ENCODE results near the gene CEP20.

DNA sequence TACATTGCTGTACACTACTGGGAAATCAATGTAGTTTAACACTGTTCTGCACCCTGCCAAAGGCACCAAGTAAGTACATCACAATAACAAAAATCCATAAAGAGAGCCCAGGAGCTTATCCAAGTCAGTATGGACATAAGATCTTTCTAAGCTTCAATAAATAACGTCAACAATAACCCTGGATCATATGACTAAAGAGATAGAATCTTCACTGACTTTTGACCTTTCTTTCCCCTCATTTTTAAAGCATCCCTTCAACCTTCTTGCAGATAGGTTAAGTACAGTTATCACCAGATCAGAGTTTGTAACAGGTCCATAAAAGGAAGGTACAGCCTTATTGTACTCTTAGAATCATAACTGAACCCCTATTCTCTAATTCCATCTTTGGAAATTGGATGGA lies 2.3 kb downstream of the CEP20 start:
- TF ChIP-seq ZNF274 (IDR thresholded peaks at IDR 0.05; ENCODE audit: insufficient read depth, insufficient read length) (no peak), STAT1 (conservative IDR thresholded peaks at IDR 0.05) (no peak), NR2C2 (IDR thresholded peaks at IDR 0.05; ENCODE audit: borderline replicate concordance, control insufficient read depth, insufficient read length, low read depth) (no peak)
- TF ChIP-seq, protein P1, sequence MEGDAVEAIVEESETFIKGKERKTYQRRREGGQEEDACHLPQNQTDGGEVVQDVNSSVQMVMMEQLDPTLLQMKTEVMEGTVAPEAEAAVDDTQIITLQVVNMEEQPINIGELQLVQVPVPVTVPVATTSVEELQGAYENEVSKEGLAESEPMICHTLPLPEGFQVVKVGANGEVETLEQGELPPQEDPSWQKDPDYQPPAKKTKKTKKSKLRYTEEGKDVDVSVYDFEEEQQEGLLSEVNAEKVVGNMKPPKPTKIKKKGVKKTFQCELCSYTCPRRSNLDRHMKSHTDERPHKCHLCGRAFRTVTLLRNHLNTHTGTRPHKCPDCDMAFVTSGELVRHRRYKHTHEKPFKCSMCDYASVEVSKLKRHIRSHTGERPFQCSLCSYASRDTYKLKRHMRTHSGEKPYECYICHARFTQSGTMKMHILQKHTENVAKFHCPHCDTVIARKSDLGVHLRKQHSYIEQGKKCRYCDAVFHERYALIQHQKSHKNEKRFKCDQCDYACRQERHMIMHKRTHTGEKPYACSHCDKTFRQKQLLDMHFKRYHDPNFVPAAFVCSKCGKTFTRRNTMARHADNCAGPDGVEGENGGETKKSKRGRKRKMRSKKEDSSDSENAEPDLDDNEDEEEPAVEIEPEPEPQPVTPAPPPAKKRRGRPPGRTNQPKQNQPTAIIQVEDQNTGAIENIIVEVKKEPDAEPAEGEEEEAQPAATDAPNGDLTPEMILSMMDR (IDR thresholded peaks at IDR 0.05 in 2 of 3, conservative IDR thresholded peaks at IDR 0.05 in 1 of 3; ENCODE audit: control insufficient read depth in 2 of 3, extremely low read depth in 1 of 3, insufficient read depth in 1 of 3, low read depth in 3 of 3, low read length in 3 of 3) = no peak
- TF ChIP-seq, protein P2, sequence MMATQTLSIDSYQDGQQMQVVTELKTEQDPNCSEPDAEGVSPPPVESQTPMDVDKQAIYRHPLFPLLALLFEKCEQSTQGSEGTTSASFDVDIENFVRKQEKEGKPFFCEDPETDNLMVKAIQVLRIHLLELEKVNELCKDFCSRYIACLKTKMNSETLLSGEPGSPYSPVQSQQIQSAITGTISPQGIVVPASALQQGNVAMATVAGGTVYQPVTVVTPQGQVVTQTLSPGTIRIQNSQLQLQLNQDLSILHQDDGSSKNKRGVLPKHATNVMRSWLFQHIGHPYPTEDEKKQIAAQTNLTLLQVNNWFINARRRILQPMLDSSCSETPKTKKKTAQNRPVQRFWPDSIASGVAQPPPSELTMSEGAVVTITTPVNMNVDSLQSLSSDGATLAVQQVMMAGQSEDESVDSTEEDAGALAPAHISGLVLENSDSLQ (IDR thresholded peaks at IDR 0.05) = no peak
- TF ChIP-seq, protein P3, sequence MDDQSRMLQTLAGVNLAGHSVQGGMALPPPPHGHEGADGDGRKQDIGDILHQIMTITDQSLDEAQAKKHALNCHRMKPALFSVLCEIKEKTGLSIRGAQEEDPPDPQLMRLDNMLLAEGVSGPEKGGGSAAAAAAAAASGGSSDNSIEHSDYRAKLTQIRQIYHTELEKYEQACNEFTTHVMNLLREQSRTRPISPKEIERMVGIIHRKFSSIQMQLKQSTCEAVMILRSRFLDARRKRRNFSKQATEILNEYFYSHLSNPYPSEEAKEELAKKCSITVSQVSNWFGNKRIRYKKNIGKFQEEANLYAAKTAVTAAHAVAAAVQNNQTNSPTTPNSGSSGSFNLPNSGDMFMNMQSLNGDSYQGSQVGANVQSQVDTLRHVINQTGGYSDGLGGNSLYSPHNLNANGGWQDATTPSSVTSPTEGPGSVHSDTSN (IDR thresholded peaks at IDR 0.05; ENCODE audit: insufficient replicate concordance, low read depth, low read length) = no peak
- TF ChIP-seq, protein P4, sequence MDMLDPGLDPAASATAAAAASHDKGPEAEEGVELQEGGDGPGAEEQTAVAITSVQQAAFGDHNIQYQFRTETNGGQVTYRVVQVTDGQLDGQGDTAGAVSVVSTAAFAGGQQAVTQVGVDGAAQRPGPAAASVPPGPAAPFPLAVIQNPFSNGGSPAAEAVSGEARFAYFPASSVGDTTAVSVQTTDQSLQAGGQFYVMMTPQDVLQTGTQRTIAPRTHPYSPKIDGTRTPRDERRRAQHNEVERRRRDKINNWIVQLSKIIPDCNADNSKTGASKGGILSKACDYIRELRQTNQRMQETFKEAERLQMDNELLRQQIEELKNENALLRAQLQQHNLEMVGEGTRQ (IDR thresholded peaks at IDR 0.05; ENCODE audit: borderline replicate concordance, low read depth, low read length) = no peak
